GM03348 (cell line): ENCODE data around the gene CHMP2A.
"Not testable (repeated sequence)": the region's sequence is repeated elsewhere in the genome, so short reads cannot be mapped to it uniquely, and the experiment has no call there.

ENCODE experiments used
- DNase-seq: peaks from one replicate; pipeline ENCODE4 v3.0.0; 2012; ENCODE audit warnings: low spot score

Gene CHMP2A

GRCh38 chr19:58554494-58555368 is at the start of gene CHMP2A:
Gene CHMP2A, minus strand, starts transcription at chr19:58555105. Its CDS starts 893 bp downstream, at chr19:58554212.
- peak; percentile 97 for DNase-seq

GRCh38 chr19:58586133-58586765 is 31.3 kb upstream of the CHMP2A start:
- no peak for DNase-seq

- DNase-seq = no peak
These were observed 30.7 kb upstream of the CHMP2A start for GRCh38 chr19:58585442-58586132.

- no peak for DNase-seq
These were observed 29.9 kb upstream of the CHMP2A start for GRCh38 chr19:58584498-58585441.

GRCh38 chr19:58582985-58583384 is 28.1 kb upstream of the CHMP2A start:
- DNase-seq = no peak

GRCh38 chr19:58581227-58582141 is 26.6 kb upstream of the CHMP2A start:
- DNase-seq = peak; percentile 84

- DNase-seq = no peak
These were observed 24.7 kb upstream of the CHMP2A start for GRCh38 chr19:58579473-58580142.

- no peak for DNase-seq
These were observed 23.4 kb upstream of the CHMP2A start for GRCh38 chr19:58578012-58578925.

GRCh38 chr19:58577581-58577980 is 22.7 kb upstream of the CHMP2A start:
- not testable (repeated sequence) for DNase-seq

GRCh38 chr19:58575183-58576041 is 20.5 kb upstream of the CHMP2A start:
- peak; percentile 92 for DNase-seq

- no peak for DNase-seq
These were observed 18.8 kb upstream of the CHMP2A start for GRCh38 chr19:58573658-58574164.

GRCh38 chr19:58572818-58573657 is 18.1 kb upstream of the CHMP2A start, which contains the start of gene MZF1:
Gene MZF1, minus strand, starts transcription at chr19:58573335. Its CDS starts 1,946 bp downstream, at chr19:58571389.
- DNase-seq = peak; percentile 96

GRCh38 chr19:58572026-58572817 is 17.3 kb upstream of the CHMP2A start:
- no peak for DNase-seq

- no peak for DNase-seq
These were observed 16.7 kb upstream of the CHMP2A start for GRCh38 chr19:58571575-58571947.

GRCh38 chr19:58570770-58571574 is 16.1 kb upstream of the CHMP2A start:
- DNase-seq = no peak
